Mesothelial cell of epicardium (in vitro differentiated cells): ENCODE measurements around the gene ILKAP. TPM values are rescaled to one million over a fixed set of nuclear protein-coding genes. Genes with fewer than 3 reads are reported as not detected.

Source experiments
- DNase-seq, 2 experiments: peaks; one replicate each; pipeline ENCODE4 v3.0.0; 2021; ENCODE audit warnings: low spot score in 2 of 2; ENCODE audit not compliant: unreplicated experiment in 2 of 2
- H3K27ac Mint-ChIP-seq: 2 replicates; pipeline ENCODE4 v1.8.0; 2021; ENCODE audit warnings: mixed read lengths
- H3K27me3 Mint-ChIP-seq: 2 replicates; pipeline ENCODE4 v1.8.0; 2021; ENCODE audit warnings: low read depth, mixed read lengths
- H3K36me3 Mint-ChIP-seq: 2 replicates; pipeline ENCODE4 v1.8.0; 2021; ENCODE audit warnings: mixed read lengths
- H3K4me1 Mint-ChIP-seq: 2 replicates; pipeline ENCODE4 v1.8.0; 2021; ENCODE audit warnings: mixed read lengths
- H3K4me3 Mint-ChIP-seq: 2 replicates; pipeline ENCODE4 v1.8.0; 2021; ENCODE audit warnings: mild to moderate bottlenecking, moderate library complexity, mixed read lengths
- H3K9me3 Mint-ChIP-seq: 2 replicates; pipeline ENCODE4 v1.8.0; 2021; ENCODE audit warnings: mixed read lengths
- total RNA-seq: library from RNA; stranded (reverse); gene quantifications from 3 replicates; pipeline ENCODE4 v1.2.1, GENCODE V29; 2021
- TF ChIP-seq, protein P1 (sequence below): fragments of 200-600 bp; sonication (generic); IDR thresholded peaks from one replicate; pipeline ENCODE4 v1.5.0; 2021; ENCODE audit warnings: antibody characterized with exemption; ENCODE audit not compliant: unreplicated experiment

ILKAP gene
- total RNA-seq, 1 donor from 2014 or later, result 54.0 TPM

DNA sequence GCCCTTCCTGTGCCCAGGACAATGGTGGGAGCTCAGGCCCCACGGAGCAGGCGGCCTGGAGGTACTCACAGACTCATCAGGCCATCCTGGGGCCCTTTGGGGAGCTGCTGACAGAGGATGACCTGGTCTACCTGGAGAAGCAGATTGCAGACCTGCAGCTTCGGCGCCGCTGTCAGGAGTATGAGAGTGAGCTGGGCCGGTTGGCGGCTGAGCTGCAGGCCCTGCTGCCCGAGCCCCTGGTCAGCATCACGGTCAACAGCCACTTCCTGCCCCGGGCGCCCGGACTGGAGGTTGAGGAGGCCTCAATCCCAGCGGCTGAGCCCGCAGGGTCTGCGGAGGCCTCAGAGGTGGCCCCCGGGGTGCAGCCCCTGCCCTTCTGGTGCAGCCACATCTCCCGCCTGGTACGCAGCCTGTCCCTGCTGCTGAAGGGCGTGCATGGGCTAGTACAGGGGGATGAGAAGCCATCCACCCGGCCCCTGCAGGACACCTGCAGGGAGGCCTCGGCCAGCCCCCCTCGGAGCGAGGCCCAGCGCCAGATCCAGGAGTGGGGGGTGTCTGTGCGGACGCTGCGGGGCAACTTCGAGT lies 73.3 kb downstream of the ILKAP start:
- Mint-ChIP-seq H3K4me1 (no peaks in the 10 kb centered on the region), H3K9me3 (no peaks in the 10 kb centered on the region)
- no peak for DNase-seq

DNA sequence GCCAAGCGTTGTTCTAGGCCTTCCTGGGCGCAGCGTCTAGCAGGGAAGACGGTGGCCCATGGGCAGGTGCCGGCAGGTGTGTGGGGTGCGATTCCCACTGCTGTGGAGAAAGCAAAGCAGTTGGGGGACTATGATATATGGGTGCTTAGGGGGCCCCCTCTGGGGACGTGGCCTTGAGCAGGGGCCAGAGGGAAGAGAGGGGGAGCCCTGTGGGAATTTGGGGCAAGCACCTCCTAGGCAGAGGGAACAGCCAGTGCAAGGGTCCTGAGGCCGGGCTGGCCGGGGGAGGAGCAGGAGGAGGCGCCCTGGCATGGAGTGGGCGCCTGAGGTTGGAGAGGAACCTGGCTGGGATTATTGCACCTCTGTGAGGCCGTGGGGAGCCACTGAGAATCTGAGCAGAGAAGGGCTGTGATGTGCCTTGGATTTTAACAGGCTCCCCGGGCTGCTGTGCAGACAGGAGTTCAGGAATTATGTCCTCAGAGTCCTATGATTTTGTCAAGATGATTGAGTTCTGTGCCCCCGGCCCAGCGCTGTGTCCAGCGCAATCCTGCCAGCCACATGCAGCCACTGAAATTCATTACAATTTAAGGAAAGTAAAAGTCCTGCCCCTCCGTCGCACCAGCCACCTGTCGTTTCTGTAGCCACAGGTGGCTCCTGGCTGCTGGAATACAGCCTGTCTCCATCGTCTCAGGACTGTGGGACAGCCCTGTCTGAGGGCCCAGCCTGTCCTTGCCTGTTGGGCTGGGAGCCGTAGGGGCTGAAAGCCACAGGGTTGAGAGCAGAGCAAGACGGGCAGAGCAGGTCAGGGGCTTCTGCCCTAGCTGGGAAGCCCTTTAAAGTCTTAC lies 74.1 kb downstream of the ILKAP start:
- Mint-ChIP-seq H3K36me3 (no peaks in the 10 kb centered on the region), H3K4me1 (no peaks in the 10 kb centered on the region), H3K27me3 (no peaks in the 10 kb centered on the region), H3K27ac (no peak overlapping the region), H3K4me3 (no peak overlapping the region), H3K9me3 (no peaks in the 10 kb centered on the region)
- TF ChIP-seq, protein P1, sequence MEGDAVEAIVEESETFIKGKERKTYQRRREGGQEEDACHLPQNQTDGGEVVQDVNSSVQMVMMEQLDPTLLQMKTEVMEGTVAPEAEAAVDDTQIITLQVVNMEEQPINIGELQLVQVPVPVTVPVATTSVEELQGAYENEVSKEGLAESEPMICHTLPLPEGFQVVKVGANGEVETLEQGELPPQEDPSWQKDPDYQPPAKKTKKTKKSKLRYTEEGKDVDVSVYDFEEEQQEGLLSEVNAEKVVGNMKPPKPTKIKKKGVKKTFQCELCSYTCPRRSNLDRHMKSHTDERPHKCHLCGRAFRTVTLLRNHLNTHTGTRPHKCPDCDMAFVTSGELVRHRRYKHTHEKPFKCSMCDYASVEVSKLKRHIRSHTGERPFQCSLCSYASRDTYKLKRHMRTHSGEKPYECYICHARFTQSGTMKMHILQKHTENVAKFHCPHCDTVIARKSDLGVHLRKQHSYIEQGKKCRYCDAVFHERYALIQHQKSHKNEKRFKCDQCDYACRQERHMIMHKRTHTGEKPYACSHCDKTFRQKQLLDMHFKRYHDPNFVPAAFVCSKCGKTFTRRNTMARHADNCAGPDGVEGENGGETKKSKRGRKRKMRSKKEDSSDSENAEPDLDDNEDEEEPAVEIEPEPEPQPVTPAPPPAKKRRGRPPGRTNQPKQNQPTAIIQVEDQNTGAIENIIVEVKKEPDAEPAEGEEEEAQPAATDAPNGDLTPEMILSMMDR, result no peak
- no peak for DNase-seq

More for the DNA sequence above, 73.3 kb downstream of the ILKAP start:
- Mint-ChIP-seq H3K27me3 (no peaks in the 10 kb centered on the region), H3K27ac (no peak overlapping the region), H3K4me3 (no peak overlapping the region), H3K36me3 (no peaks in the 10 kb centered on the region)
- TF ChIP-seq, protein P1, result no peak

DNA sequence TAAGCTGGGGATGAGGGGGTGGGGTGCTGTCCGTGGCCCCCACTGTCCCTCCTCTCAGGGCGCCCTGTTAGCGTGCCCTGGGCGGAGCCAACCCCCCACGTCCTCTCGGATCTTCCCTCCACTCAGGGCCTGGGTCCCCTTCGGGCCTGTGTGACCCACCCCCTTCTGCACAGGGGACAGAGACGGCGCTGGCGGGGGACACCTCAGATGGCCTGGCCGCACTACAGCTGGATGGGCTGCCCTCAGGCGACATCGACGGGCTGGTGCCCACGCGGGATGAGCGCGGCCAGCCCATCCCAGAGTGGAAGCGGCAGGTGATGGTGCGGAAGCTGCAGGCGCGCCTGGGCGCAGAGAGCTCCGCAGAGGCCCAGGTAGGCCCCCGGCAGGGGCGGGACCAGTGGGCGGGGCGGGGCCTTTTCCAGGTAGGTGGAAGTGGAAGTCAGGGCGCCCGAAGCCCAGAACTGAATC lies 74.9 kb downstream of the ILKAP start:
- TF ChIP-seq, protein P1, result no peak
- Mint-ChIP-seq H3K4me3 (no peak overlapping the region), H3K27ac (no peak overlapping the region), H3K9me3 (no peaks in the 10 kb centered on the region), H3K4me1 (no peaks in the 10 kb centered on the region), H3K36me3 (no peaks in the 10 kb centered on the region), H3K27me3 (no peaks in the 10 kb centered on the region)
- DNase-seq, result no peak

DNA sequence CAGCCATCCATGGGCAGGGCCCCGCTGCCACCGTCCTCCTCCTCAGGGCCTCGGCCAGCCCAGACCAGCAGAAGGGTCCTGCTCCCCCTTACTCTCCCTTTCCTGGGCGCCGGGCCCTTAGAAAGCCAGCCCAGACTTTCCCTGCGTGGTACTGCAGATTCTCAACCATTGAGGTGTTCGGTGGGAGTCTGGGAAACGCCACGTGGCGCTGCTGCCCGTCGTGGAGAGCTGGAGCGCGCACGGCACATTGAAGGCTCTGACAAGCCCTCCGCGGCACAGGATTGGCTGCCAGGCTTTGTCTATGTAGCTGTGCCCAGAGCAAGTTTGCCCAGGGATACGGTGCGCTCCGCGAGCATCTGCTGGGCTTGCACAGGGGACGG lies 75.4 kb downstream of the ILKAP start:
- no peak overlapping the region for H3K27ac Mint-ChIP-seq
- H3K27me3 Mint-ChIP-seq, result no peaks in the 10 kb centered on the region
- H3K9me3 Mint-ChIP-seq, result no peaks in the 10 kb centered on the region

DNA sequence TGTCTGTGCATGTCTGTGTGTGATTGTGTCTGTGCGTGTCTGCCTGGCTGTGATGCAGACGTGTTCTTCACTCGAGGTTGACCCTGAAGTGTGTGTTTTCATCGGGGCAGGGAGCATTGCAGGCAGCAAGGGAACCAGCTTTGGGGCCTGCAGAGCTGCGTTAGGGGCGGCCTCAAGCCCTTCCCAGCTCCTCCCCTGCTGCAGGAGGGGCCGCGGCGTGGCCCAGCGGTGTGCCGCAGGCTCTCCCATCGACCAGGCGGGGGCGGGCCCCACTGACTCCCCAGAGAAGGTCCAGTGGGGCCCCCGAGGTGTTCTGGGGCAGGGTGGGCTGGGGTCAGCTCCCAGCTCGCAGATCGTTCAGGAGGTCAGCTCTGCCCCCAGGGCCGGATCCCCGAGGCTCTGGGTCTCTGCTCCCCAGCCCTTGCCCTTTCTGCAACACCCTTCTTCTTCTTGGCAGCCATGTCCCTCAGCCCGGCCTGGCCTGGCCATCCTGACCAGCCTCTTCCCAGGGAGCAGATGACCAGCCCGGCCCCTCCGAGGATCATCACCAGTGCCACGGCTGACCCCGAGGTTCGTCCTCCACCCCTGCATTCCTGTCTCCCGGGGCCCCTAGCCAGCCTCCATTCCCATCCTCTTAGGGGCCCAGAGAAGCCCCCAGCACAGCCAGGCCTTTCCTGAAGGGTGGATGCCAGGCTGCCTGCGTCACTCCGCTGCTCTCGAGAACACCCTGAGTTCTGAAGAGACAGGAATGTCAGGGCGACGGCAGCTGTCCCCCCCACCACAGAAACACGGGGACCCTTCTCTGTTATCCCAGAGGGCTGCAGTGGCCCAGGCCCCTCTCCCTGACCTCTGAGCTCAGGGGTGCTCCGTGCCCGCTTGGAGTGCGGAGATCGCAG lies 76.1 kb downstream of the ILKAP start:
- Mint-ChIP-seq H3K4me1 (no peaks in the 10 kb centered on the region), H3K36me3 (no peaks in the 10 kb centered on the region), H3K4me3 (no peak overlapping the region), H3K27me3 (no peaks in the 10 kb centered on the region), H3K27ac (no peak overlapping the region), H3K9me3 (no peaks in the 10 kb centered on the region)
- TF ChIP-seq, protein P1, result no peak
- DNase-seq, result no peak

More for the DNA sequence above, 75.4 kb downstream of the ILKAP start:
- Mint-ChIP-seq H3K4me3 (no peak overlapping the region), H3K4me1 (no peaks in the 10 kb centered on the region), H3K36me3 (no peaks in the 10 kb centered on the region)
- TF ChIP-seq, protein P1, result no peak
- DNase-seq, result no peak
